ENCODE measurements around the gene CEL. TPM values are rescaled to one million over a fixed set of nuclear protein-coding genes. Genes with fewer than 3 reads are reported as not detected.

Gene CEL
- total and polyA plus RNA-seq, 4 donors, result 1.5 to 4.5 (median 3.8) TPM

- Histone ChIP-seq H3K9me3 (ENCODE audit: control insufficient read depth, low read length) (no peaks in the 10 kb centered on the region), H3K27ac (ENCODE audit: low read depth in 1 of 2, low read length in 2 of 2) (no peak overlapping the region), H3K27me3 (ENCODE audit: control insufficient read depth in 1 of 2, insufficient read depth in 2 of 2, low read length in 1 of 2) (no peaks in the 10 kb centered on the region), H3K4me3 (ENCODE audit: low read length in 2 of 2) (no peak overlapping the region), H3K36me3 (ENCODE audit: control insufficient read depth in 1 of 2, insufficient read depth in 2 of 2, low read length in 1 of 2) (peaks cover 0 to 10% of the 10 kb centered on the region in 2 donors), H3K4me1 (ENCODE audit: control insufficient read depth in 1 of 2, insufficient read depth in 2 of 2, low read length in 2 of 2) (no peaks in the 10 kb centered on the region)
- DNase-seq, result no peak
- intact Hi-C loops (cut with DNase I), result loop anchor here in 1 of 2 donors (5.0 kb wide), 1 partner anchor 104 kb away; no protein-coding TSS in a partner anchor
- WGBS, 2 donors, result 93 to 96% methylated on average over 16 of the region's 16 CpGs
- ATAC-seq (ENCODE audit: low FRiP score), result no peak
Observed at GRCh38 chr9:133043449-133044035, 18.2 kb upstream of the CEL start.

DNA sequence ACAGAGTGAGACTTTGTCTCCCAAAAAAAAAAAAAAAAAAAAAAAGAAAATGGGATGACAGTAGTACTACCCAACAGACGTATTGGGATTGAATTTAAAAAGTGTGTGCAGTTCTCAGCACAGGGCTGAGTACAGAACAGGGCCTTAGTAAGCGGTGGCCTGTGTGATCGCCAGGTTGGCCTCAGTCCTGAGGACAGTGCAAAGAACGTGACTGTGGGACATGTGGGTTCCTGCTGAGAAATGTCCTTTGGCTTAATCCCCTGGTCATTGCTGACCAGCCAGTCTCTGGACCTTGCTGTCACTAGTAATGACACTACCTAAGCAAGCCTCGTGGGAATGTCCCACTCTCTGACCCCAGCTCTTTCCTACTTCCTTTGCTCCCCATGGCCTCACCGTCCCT lies 17.7 kb upstream of the CEL start:
- H3K4me1 ChIP-seq (ENCODE audit: control insufficient read depth in 1 of 2, insufficient read depth in 2 of 2, low read length in 2 of 2), result no peaks in the 10 kb centered on the region
- DNase-seq (no peak), ATAC-seq (ENCODE audit: low FRiP score) (no peak)
- no peak overlapping the region for H3K27ac ChIP-seq (ENCODE audit: low read depth in 1 of 2, low read length in 2 of 2)
- no peaks in the 10 kb centered on the region for H3K27me3 ChIP-seq (ENCODE audit: control insufficient read depth in 1 of 2, insufficient read depth in 2 of 2, low read length in 1 of 2)
- WGBS, 2 donors, result 90 to 95% methylated on average over 6 of the region's 6 CpGs
- no peaks in the 10 kb centered on the region for H3K9me3 ChIP-seq (ENCODE audit: control insufficient read depth, low read length)
- H3K36me3 ChIP-seq (ENCODE audit: control insufficient read depth in 1 of 2, insufficient read depth in 2 of 2, low read length in 1 of 2), result peaks cover 0 to 14% of the 10 kb centered on the region in 2 donors
- H3K4me3 ChIP-seq (ENCODE audit: low read length in 2 of 2), result no peak overlapping the region
- intact Hi-C loops (cut with DNase I), result loop anchor here in 1 of 2 donors (5.0 kb wide), 1 partner anchor 103 kb away; no protein-coding TSS in a partner anchor

DNA sequence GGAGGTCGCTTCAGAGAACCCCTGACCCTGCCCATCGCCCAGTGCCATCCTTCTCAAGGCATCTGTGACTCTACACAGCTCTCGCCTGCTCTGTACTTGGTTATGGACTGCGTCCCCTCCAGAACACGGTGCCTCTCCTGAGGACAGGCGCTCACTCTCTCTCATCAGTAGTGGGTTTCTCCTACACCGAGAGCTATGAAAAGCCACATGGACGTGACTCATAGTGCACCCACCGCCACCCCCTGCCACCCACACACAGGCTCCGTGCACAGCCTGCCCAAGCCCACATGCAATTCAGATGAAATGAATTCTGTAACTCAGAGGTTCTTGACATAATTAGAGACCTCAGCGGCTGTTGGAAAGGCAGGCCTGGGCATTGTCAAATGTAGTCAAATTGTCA lies 17.1 kb upstream of the CEL start:
- no peak for ATAC-seq (ENCODE audit: low FRiP score)
- H3K4me1 ChIP-seq (ENCODE audit: control insufficient read depth in 1 of 2, insufficient read depth in 2 of 2, low read length in 2 of 2), result no peaks in the 10 kb centered on the region
- no peak overlapping the region for H3K27ac ChIP-seq (ENCODE audit: low read depth in 1 of 2, low read length in 2 of 2)
- 87 to 88% methylated on average over 11 of the region's 11 CpGs for WGBS, 2 donors
- H3K27me3 ChIP-seq (ENCODE audit: control insufficient read depth in 1 of 2, insufficient read depth in 2 of 2, low read length in 1 of 2), result no peaks in the 10 kb centered on the region
- H3K9me3 ChIP-seq (ENCODE audit: control insufficient read depth, low read length), result no peaks in the 10 kb centered on the region
- DNase-seq, result no peak
- intact Hi-C loops (cut with DNase I), result loop anchor here in 1 of 2 donors (5.0 kb wide), 1 partner anchor 103 kb away; no protein-coding TSS in a partner anchor
- H3K36me3 ChIP-seq (ENCODE audit: control insufficient read depth in 1 of 2, insufficient read depth in 2 of 2, low read length in 1 of 2), result peaks cover 0 to 14% of the 10 kb centered on the region in 2 donors
- no peak overlapping the region for H3K4me3 ChIP-seq (ENCODE audit: low read length in 2 of 2)

- intact Hi-C loops (cut with DNase I), result no loop called here
- H3K4me1 ChIP-seq (ENCODE audit: control insufficient read depth in 1 of 2, insufficient read depth in 2 of 2, low read length in 2 of 2), result no peaks in the 10 kb centered on the region
- H3K27ac ChIP-seq (ENCODE audit: low read depth in 1 of 2, low read length in 2 of 2), result no peak overlapping the region
- H3K36me3 ChIP-seq (ENCODE audit: control insufficient read depth in 1 of 2, insufficient read depth in 2 of 2, low read length in 1 of 2), result peaks cover 0 to 14% of the 10 kb centered on the region in 2 donors
- H3K27me3 ChIP-seq (ENCODE audit: control insufficient read depth in 1 of 2, insufficient read depth in 2 of 2, low read length in 1 of 2), result no peaks in the 10 kb centered on the region
- no peaks in the 10 kb centered on the region for H3K9me3 ChIP-seq (ENCODE audit: control insufficient read depth, low read length)
- no peak for DNase-seq
- no peak overlapping the region for H3K4me3 ChIP-seq (ENCODE audit: low read length in 2 of 2)
- WGBS, 2 donors, result 90 to 92% methylated on average over 15 of the region's 15 CpGs
- no peak for ATAC-seq (ENCODE audit: low FRiP score)
Observed at GRCh38 chr9:133045132-133045531, 16.6 kb upstream of the CEL start.

DNA sequence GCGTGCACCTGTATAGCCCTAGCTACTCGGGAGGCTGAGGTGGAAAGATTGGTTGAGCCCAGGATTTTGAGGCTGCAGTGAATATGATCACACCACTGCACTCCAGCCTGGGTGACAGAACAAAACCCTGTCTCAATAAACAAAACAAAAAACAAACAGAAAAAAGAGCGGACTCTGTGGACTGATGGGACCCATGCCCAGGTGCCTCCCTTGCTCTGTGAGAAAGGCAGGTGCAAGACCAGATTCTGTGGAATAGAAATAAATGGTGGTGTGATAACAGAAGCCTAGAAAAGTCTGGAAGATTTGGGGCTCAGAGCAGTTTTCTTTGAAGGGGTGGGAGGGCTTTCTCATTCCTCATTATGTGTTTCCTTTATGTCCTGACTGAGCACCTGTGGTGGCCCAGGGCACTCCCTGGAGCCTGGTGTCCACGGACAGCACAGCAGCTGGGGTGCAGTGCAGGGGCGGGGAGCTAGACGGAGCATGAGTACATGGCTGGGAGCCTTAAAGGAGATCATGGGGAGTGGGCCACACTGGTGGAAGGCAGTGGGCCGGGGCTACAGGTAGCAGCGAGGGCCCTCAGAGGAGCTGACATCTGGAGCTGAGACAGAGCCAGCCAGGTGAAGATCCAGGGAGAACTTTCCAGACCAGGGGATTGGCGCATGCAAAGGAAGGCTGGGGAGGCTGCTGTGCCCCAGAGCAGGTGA lies 15.4 kb upstream of the CEL start:
- intact Hi-C loops (cut with DNase I), result no loop called here
- DNase-seq (no peak), ATAC-seq (ENCODE audit: low FRiP score) (no peak)
- no peak overlapping the region for H3K27ac ChIP-seq (ENCODE audit: low read depth in 1 of 2, low read length in 2 of 2)
- 92 to 94% methylated on average over 9 of the region's 9 CpGs for WGBS, 2 donors
- no peak overlapping the region for H3K4me3 ChIP-seq (ENCODE audit: low read length in 2 of 2)
- H3K27me3 ChIP-seq (ENCODE audit: control insufficient read depth in 1 of 2, insufficient read depth in 2 of 2, low read length in 1 of 2), result no peaks in the 10 kb centered on the region
- no peaks in the 10 kb centered on the region for H3K9me3 ChIP-seq (ENCODE audit: control insufficient read depth, low read length)
- H3K36me3 ChIP-seq (ENCODE audit: control insufficient read depth in 1 of 2, insufficient read depth in 2 of 2, low read length in 1 of 2), result peaks cover 0 to 15% of the 10 kb centered on the region in 2 donors
- H3K4me1 ChIP-seq (ENCODE audit: control insufficient read depth in 1 of 2, insufficient read depth in 2 of 2, low read length in 2 of 2), result no peaks in the 10 kb centered on the region

DNA sequence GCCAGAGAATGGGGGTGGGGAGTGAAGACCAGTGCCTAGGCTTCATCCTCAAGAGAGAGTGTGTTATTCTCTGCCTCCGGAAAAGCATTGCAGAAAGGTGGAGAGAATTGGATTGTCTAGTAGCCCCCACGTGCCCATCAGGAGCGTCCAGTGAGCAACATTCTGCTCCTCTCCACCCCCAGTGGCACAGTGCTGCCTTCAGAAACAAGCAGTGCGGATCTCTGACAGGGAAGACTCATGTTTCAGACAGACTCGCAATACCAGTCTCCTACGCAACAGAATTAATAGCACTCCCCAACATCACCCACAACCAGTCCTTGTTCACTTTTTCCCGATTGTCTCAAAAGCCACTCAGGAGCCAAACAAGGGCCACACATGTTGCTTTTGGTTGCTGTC lies 14.9 kb upstream of the CEL start:
- ATAC-seq (ENCODE audit: low FRiP score) (no peak), DNase-seq (no peak)
- 93 to 94% methylated on average over 7 of the region's 7 CpGs for WGBS, 2 donors
- H3K4me1 ChIP-seq (ENCODE audit: control insufficient read depth in 1 of 2, insufficient read depth in 2 of 2, low read length in 2 of 2), result no peaks in the 10 kb centered on the region
- H3K4me3 ChIP-seq (ENCODE audit: low read length in 2 of 2), result no peak overlapping the region
- H3K9me3 ChIP-seq (ENCODE audit: control insufficient read depth, low read length), result no peaks in the 10 kb centered on the region
- H3K27ac ChIP-seq (ENCODE audit: low read depth in 1 of 2, low read length in 2 of 2), result no peak overlapping the region
- H3K36me3 ChIP-seq (ENCODE audit: control insufficient read depth in 1 of 2, insufficient read depth in 2 of 2, low read length in 1 of 2), result peaks cover 0 to 15% of the 10 kb centered on the region in 2 donors
- H3K27me3 ChIP-seq (ENCODE audit: control insufficient read depth in 1 of 2, insufficient read depth in 2 of 2, low read length in 1 of 2), result no peaks in the 10 kb centered on the region
- intact Hi-C loops (cut with DNase I), result no loop called here

GRCh38 chr9:133048595-133048994 lies 13.2 kb upstream of the CEL start:
- H3K36me3 ChIP-seq (ENCODE audit: control insufficient read depth in 1 of 2, insufficient read depth in 2 of 2, low read length in 1 of 2), result peaks cover 0 to 7% of the 10 kb centered on the region in 2 donors

DNA sequence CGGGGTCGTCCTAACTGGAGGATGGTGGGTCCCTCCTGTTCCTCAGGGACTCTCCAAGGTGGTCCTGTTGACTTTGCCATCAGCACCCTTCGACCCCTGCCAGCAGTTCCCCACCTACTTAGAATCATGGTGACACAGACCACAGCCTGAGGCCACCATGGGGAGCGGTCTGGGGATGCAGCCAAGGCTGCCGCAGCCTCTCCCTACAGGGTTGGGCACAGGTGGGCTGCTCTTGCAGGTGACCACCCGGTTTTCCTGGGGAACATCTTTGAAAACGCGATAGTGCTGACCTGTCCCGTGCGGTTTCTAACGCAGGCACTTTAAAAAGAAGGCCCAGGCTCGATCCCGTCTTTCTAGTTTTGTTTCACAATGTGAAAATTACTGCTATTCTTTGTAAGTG lies 12.7 kb upstream of the CEL start:
- Histone ChIP-seq H3K27ac (ENCODE audit: low read depth in 1 of 2, low read length in 2 of 2) (no peak overlapping the region), H3K36me3 (ENCODE audit: control insufficient read depth in 1 of 2, insufficient read depth in 2 of 2, low read length in 1 of 2) (peaks cover 0 to 7% of the 10 kb centered on the region in 2 donors), H3K27me3 (ENCODE audit: control insufficient read depth in 1 of 2, insufficient read depth in 2 of 2, low read length in 1 of 2) (no peaks in the 10 kb centered on the region), H3K4me1 (ENCODE audit: control insufficient read depth in 1 of 2, insufficient read depth in 2 of 2, low read length in 2 of 2) (no peaks in the 10 kb centered on the region), H3K9me3 (ENCODE audit: control insufficient read depth, low read length) (no peaks in the 10 kb centered on the region), H3K4me3 (ENCODE audit: low read length in 2 of 2) (no peak overlapping the region)
- DNase-seq, result no peak
- intact Hi-C loops (cut with DNase I), result no loop called here
- no peak for ATAC-seq (ENCODE audit: low FRiP score)
- WGBS, 2 donors, result 90 to 93% methylated on average over 13 of the region's 13 CpGs

More at GRCh38 chr9:133048595-133048994, 13.2 kb upstream of the CEL start:
- 69 to 74% methylated on average over 5 of the region's 5 CpGs for WGBS, 2 donors
- ATAC-seq (ENCODE audit: low FRiP score) (no peak), DNase-seq (no peak)
- no peak overlapping the region for H3K27ac ChIP-seq (ENCODE audit: low read depth in 1 of 2, low read length in 2 of 2)
- no peaks in the 10 kb centered on the region for H3K27me3 ChIP-seq (ENCODE audit: control insufficient read depth in 1 of 2, insufficient read depth in 2 of 2, low read length in 1 of 2)
- no peaks in the 10 kb centered on the region for H3K4me1 ChIP-seq (ENCODE audit: control insufficient read depth in 1 of 2, insufficient read depth in 2 of 2, low read length in 2 of 2)
- H3K4me3 ChIP-seq (ENCODE audit: low read length in 2 of 2), result no peak overlapping the region
- no peaks in the 10 kb centered on the region for H3K9me3 ChIP-seq (ENCODE audit: control insufficient read depth, low read length)
- intact Hi-C loops (cut with DNase I), result no loop called here

- ATAC-seq (ENCODE audit: low FRiP score) (no peak), DNase-seq (no peak)
- Histone ChIP-seq H3K36me3 (ENCODE audit: control insufficient read depth in 1 of 2, insufficient read depth in 2 of 2, low read length in 1 of 2) (peaks cover 0 to 7% of the 10 kb centered on the region in 2 donors), H3K4me1 (ENCODE audit: control insufficient read depth in 1 of 2, insufficient read depth in 2 of 2, low read length in 2 of 2) (no peaks in the 10 kb centered on the region), H3K4me3 (ENCODE audit: low read length in 2 of 2) (no peak overlapping the region), H3K27me3 (ENCODE audit: control insufficient read depth in 1 of 2, insufficient read depth in 2 of 2, low read length in 1 of 2) (no peaks in the 10 kb centered on the region), H3K9me3 (ENCODE audit: control insufficient read depth, low read length) (no peaks in the 10 kb centered on the region), H3K27ac (ENCODE audit: low read depth in 1 of 2, low read length in 2 of 2) (no peak overlapping the region)
- intact Hi-C loops (cut with DNase I), result no loop called here
- 86 to 88% methylated on average over 6 of the region's 6 CpGs for whole genome bisulfite sequencing, 2 donors
Observed at GRCh38 chr9:133050142-133050541, 11.6 kb upstream of the CEL start.
